ENCODE measurements around the gene PJVK.

DNA sequence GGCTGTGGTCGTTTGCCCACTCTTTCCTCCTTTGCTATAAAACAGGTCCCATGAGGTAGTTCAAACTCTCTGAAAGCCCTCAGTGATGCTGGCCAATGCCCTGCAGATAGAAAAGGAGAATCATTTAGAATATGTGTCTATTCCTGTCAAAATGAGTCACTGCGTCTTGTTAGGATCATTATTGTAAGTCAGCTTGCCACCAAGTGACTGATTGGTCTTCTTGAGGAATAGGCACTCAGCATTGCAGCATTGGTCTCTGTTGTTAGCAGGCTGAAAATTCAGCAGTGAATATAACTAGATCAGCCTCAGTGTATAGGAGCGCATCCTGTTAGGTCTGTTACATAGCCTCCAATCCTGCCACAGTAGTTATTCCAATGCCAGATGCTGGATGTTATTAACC lies 29.1 kb upstream of the PJVK start:
- TF ChIP-seq ZNF274 (IDR thresholded peaks at IDR 0.05; ENCODE audit: low read depth, low read length) (no peak), YY1 (IDR thresholded peaks at IDR 0.05; ENCODE audit: insufficient read depth, insufficient read length) (no peak), SUZ12 (IDR thresholded peaks at IDR 0.05; ENCODE audit: extremely low read depth, insufficient read depth, insufficient read length) (no peak)
